Duodenal mucosa (tissue), 2 donors: Measurements from ENCODE around the gene NUP214.
"Not testable (repeated sequence)": the region's sequence is repeated elsewhere in the genome, so short reads cannot be mapped to it uniquely, and the experiment has no call there.

Experiments
- H3K27ac ChIP-seq: one replicate; pipeline ENCODE4 v1.7.0; 2013; ENCODE audit warnings: low read depth, low read length
- H3K27me3 ChIP-seq, 2 donors: one replicate each; pipeline ENCODE4 v1.7.0; 2013; ENCODE audit warnings: low read length in 2 of 2, control low read depth in 1 of 2; ENCODE audit not compliant: insufficient read depth in 2 of 2, control insufficient read depth in 1 of 2
- H3K36me3 ChIP-seq, 2 donors: one replicate each; pipeline ENCODE4 v1.7.0; 2013; ENCODE audit warnings: low read length in 2 of 2, control low read depth in 1 of 2; ENCODE audit not compliant: insufficient read depth in 2 of 2, control insufficient read depth in 1 of 2
- H3K4me1 ChIP-seq, 2 donors: one replicate each; pipeline ENCODE4 v1.7.0; 2013; ENCODE audit warnings: low read length in 2 of 2, control low read depth in 1 of 2; ENCODE audit not compliant: insufficient read depth in 2 of 2, control insufficient read depth in 1 of 2
- H3K4me3 ChIP-seq, 2 donors: one replicate each; pipeline ENCODE4 v1.7.0; 2013; ENCODE audit warnings: low read length in 2 of 2, low read depth in 1 of 2
- H3K9ac ChIP-seq, 2 donors: one replicate each; pipeline ENCODE4 v1.7.0; 2013; ENCODE audit warnings: low read length in 2 of 2, low read depth in 1 of 2
- H3K9me3 ChIP-seq, 2 donors: one replicate each; pipeline ENCODE4 v1.7.0; 2013; ENCODE audit warnings: low read length in 2 of 2, control low read depth in 1 of 2; ENCODE audit not compliant: control insufficient read depth in 1 of 2

NUP214 gene

DNA sequence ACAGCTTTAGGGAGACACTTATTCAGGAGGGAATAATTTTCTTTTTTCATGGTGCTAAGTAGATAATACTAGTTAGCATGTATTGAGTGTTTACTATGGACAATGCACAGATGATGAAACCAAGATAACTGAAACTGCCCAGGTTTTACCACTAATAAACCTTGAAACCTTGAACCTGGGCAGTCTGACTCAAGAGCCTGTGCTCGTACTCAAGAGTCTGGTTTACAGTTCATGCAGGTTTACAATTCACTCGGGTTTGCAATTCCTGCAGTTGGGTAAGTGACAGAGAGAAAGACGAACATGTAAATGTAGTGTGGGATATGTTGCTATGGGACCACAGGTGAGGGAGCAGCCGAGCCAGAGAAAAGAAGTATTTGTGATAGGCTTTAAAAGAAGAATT, 28.2 kb downstream of the NUP214 start:
- H3K4me1 ChIP-seq, result no peaks in the 10 kb centered on the region
- no peaks in the 10 kb centered on the region for H3K27me3 ChIP-seq
- H3K4me3 ChIP-seq, result no peak overlapping the region
- no peak overlapping the region for H3K9ac ChIP-seq
- H3K36me3 ChIP-seq, result peaks cover 29 to 76% of the 10 kb centered on the region in 2 donors
- H3K9me3 ChIP-seq, result no peaks in the 10 kb centered on the region
- H3K27ac ChIP-seq, result no peak overlapping the region

DNA sequence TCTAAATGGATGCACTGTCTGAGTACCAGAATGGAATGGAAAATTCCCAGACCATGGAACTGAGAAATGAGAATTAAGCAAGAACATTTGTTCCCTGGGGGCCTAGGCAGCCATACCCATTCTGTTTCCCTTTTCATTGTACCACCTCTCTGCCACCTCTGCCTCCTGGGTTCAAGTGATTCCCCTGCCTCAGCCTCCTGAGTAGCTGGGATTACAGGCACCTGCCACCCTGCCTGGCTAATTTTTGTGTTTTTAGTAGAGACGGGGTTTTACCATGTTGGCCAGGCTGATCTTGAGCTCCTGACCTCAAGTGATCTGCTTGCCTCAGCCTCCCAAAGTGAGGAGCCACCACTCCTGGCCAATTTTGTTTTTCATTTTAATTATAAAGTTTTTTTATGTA, 33.3 kb downstream of the NUP214 start:
- H3K27me3 ChIP-seq, H3K4me1 ChIP-seq, H3K27ac ChIP-seq, H3K4me3 ChIP-seq, H3K9me3 ChIP-seq, H3K9ac ChIP-seq: not testable (repeated sequence)
- H3K36me3 ChIP-seq, result peaks cover 24 to 58% of the 10 kb centered on the region in 2 donors

GRCh38 chr9:131160416-131161112, 35.2 kb downstream of the NUP214 start:
- Histone ChIP-seq H3K36me3 (peaks cover 30 to 59% of the 10 kb centered on the region in 2 donors), H3K27me3 (no peaks in the 10 kb centered on the region), H3K4me3 (no peak overlapping the region), H3K9ac (no peak overlapping the region), H3K27ac (no peak overlapping the region), H3K4me1 (no peaks in the 10 kb centered on the region), H3K9me3 (no peaks in the 10 kb centered on the region)

- Histone ChIP-seq H3K36me3 (peaks cover 30 to 59% of the 10 kb centered on the region in 2 donors), H3K27ac (no peak overlapping the region), H3K4me3 (no peak overlapping the region), H3K9me3 (no peaks in the 10 kb centered on the region), H3K4me1 (no peaks in the 10 kb centered on the region), H3K9ac (no peak overlapping the region), H3K27me3 (no peaks in the 10 kb centered on the region)
Measured at GRCh38 chr9:131161585-131161984, 36.2 kb downstream of the NUP214 start.

DNA sequence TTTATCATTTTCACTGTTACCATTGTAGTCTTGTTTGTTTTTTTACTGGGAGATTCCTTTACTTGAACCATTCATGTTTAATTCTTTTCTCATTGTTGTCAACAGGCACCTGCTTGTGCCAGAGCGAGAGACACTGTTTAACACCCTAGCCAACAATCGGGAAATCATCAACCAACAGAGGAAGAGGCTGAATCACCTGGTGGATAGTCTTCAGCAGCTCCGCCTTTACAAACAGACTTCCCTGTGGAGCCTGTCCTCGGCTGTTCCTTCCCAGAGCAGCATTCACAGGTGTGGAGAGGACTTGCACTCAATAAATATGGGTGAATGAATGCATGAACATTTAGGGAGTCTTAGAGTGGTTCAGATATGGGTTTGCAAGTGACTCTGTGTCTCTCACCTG, 37.5 kb downstream of the NUP214 start:
- Histone ChIP-seq H3K27ac (no peak overlapping the region), H3K9ac (no peak overlapping the region), H3K4me3 (no peak overlapping the region), H3K4me1 (no peaks in the 10 kb centered on the region), H3K36me3 (peaks cover 30 to 57% of the 10 kb centered on the region in 2 donors), H3K27me3 (no peaks in the 10 kb centered on the region), H3K9me3 (no peaks in the 10 kb centered on the region)

DNA sequence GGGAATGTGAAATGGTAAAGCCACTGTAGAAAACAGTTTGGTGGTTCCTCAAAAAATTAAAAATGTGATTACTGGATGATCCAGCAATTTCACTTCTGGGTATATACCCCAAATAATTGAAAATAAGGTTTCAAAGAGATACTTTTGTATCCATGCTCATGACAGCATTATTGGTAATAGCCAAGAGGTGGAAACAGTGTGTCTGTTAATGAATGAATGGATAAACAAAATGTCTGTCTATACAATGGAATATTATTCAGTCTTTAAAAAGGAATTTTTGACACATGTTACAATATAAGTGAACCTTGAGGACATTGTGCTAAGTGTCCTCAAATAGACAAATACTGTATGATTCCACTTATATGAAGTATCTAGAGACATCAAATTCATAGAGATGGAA, 40.1 kb downstream of the NUP214 start:
- Histone ChIP-seq H3K4me1 (no peaks in the 10 kb centered on the region), H3K27ac (no peak overlapping the region), H3K4me3 (no peak overlapping the region), H3K9me3 (no peaks in the 10 kb centered on the region), H3K9ac (no peak overlapping the region), H3K36me3 (peaks cover 28 to 62% of the 10 kb centered on the region in 2 donors), H3K27me3 (no peaks in the 10 kb centered on the region)

DNA sequence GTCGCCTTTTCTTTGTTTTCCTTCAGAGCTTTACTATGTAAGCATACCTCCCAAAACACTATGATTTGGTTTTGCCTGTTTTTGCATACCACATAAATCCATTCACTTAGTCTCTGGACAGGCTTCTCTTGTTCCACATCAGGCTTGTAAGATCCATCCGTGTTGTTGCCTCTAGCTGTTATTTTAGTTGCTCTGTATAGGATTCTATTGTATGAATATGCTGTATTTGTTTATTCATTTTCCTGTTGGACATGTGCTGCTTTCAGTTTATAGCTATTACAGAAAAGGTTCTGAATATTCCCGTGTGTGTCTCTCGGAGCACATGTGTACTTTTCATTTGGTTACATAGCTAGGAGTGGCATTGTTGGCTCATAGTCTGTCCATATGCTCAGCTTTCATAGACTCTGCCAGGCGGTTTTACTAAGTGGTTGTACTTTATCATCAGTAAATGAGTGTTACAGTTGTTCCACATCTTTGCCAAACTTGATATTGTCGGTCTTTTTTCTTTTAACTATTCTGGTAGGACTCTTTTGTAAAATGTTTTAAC, 41.8 kb downstream of the NUP214 start:
- peaks cover 22 to 56% of the 10 kb centered on the region in 2 donors for H3K36me3 ChIP-seq
- H3K27me3 ChIP-seq, result no peaks in the 10 kb centered on the region

DNA sequence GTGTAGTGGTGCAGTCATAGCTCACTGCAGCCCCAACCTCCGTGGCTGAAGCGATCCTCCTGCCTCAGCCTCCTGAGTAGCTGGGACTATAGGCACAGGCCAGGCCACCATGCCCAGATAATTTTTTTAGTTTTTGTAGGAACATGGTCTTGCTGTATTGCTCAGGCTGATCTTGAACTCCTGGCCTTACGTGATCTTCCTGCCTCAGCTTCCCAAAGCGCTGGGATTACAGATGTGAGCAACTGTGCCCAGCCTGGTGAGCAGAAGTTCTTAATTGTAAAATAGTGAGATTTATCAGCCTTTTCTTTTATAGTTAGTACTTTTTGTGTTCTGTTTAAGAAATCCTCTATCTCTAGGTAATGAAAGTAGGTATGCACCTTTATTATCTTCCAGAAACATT, 42.5 kb downstream of the NUP214 start:
- Histone ChIP-seq H3K4me3 (no peak overlapping the region), H3K36me3 (peaks cover 17 to 49% of the 10 kb centered on the region in 2 donors), H3K27me3 (no peaks in the 10 kb centered on the region), H3K27ac (no peak overlapping the region), H3K9ac (no peak overlapping the region), H3K4me1 (no peaks in the 10 kb centered on the region), H3K9me3 (no peaks in the 10 kb centered on the region)

More for the DNA sequence above, 41.8 kb downstream of the NUP214 start:
- no peak overlapping the region for H3K9ac ChIP-seq
- H3K27ac ChIP-seq, result no peak overlapping the region
- no peaks in the 10 kb centered on the region for H3K4me1 ChIP-seq
- no peaks in the 10 kb centered on the region for H3K9me3 ChIP-seq
- H3K4me3 ChIP-seq, result no peak overlapping the region

GRCh38 chr9:131169563-131170240, 44.3 kb downstream of the NUP214 start:
- Histone ChIP-seq H3K4me3 (no peak overlapping the region), H3K36me3 (peaks cover 6 to 46% of the 10 kb centered on the region in 2 donors), H3K27ac (no peak overlapping the region), H3K9ac (no peak overlapping the region), H3K27me3 (no peaks in the 10 kb centered on the region), H3K9me3 (no peaks in the 10 kb centered on the region), H3K4me1 (no peaks in the 10 kb centered on the region)

GRCh38 chr9:131173995-131174394, 48.6 kb downstream of the NUP214 start:
- Histone ChIP-seq H3K36me3 (peaks cover 21 to 64% of the 10 kb centered on the region in 2 donors), H3K9me3 (no peaks in the 10 kb centered on the region), H3K4me3 (no peak overlapping the region), H3K27ac (no peak overlapping the region), H3K9ac (no peak overlapping the region), H3K27me3 (no peaks in the 10 kb centered on the region), H3K4me1 (no peaks in the 10 kb centered on the region)
